HG03095 (cell line): ENCODE results near the gene ZNF451.

Experiments
- ATAC-seq: cut with Tn5 transposase; IDR thresholded peaks from one replicate; pipeline ENCODE4 v1.9.1; 2021; ENCODE audit warnings: moderate library complexity; ENCODE audit not compliant: unreplicated experiment

The ZNF451 gene

GRCh38 chr6:57201718-57202117 lies 111.7 kb downstream of the ZNF451 start:
- no peak for ATAC-seq

- ATAC-seq = peak; percentile 48
Measured at GRCh38 chr6:57205550-57206328, 115.8 kb downstream of the ZNF451 start.

- no peak for ATAC-seq
Measured at GRCh38 chr6:57207141-57207540, 117.2 kb downstream of the ZNF451 start.

- ATAC-seq = no peak
Measured at GRCh38 chr6:57207872-57208271, 117.9 kb downstream of the ZNF451 start.

- ATAC-seq = no peak
Measured at GRCh38 chr6:57209030-57209429, 119.0 kb downstream of the ZNF451 start.

GRCh38 chr6:57210060-57210459 lies 120.1 kb downstream of the ZNF451 start:
- no peak for ATAC-seq

- ATAC-seq = no peak
Measured at GRCh38 chr6:57215260-57215659, 125.3 kb downstream of the ZNF451 start.

GRCh38 chr6:57216235-57217101 lies 126.5 kb downstream of the ZNF451 start:
- no peak for ATAC-seq

- no peak for ATAC-seq
Measured at GRCh38 chr6:57217270-57217669, 127.3 kb downstream of the ZNF451 start.
